GM18868 (cell line): ENCODE results near the gene ITK.
A peak's percentile ranks its signal among the peaks of the same experiment; 100 is the strongest.

Experiments used
- ATAC-seq: cut with Tn5 transposase; IDR thresholded peaks from one replicate; pipeline ENCODE4 v1.9.1; 2021; ENCODE audit warnings: mild to moderate bottlenecking, moderate library complexity; ENCODE audit not compliant: unreplicated experiment

The ITK gene

DNA sequence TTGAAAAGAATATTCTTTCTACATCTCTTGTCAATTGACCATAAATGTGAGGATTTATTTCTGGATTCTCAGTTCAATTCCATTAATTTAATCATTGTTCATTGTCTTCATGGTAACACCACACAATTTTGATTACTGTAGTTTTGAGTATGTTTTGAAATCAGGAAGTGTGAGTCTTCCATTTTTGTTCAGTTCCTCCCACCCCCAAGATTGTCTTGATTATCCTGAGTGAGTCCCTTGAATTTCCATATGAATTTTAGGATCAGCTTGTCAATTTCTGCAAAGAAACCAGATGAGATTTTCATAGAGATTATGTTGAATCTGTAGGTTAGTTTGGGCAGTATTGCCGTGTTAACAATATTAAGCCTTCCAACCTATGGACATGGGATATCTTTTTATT is 94.8 kb downstream of the ITK start:
- ATAC-seq: no peak

DNA sequence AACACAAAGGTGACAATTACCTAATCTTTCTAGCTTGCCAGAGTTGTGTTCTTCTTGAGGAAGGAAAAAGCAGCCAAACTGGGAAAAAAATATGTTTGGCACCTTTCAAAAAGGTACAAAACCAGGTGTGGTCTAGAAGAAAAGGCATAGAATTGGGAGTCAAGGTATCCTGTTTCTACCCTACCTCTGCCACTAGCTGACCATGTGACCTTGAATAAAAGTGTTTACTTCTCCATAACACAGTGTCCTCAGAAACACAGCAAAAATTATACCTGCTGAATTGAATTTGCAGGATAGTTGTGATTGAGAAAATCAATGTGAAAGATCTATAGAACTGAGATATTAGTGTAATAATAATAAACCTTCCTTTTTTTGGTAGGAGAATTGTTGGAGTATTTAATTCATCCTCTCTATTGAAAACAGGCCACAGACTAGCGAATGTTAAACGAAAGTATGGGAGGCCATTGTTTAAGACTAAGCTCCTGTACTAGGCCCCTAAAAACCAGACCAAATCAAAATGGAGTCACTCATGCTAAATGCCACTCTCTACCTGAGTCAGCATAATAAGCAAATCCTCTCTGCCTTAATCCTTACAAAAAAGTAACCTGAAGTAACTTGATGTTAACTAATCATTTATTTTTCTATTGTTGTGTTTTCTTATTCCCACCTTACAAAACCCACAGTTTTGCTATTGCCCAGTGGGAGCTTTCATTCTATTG is 97.8 kb downstream of the ITK start:
- no peak for ATAC-seq

DNA sequence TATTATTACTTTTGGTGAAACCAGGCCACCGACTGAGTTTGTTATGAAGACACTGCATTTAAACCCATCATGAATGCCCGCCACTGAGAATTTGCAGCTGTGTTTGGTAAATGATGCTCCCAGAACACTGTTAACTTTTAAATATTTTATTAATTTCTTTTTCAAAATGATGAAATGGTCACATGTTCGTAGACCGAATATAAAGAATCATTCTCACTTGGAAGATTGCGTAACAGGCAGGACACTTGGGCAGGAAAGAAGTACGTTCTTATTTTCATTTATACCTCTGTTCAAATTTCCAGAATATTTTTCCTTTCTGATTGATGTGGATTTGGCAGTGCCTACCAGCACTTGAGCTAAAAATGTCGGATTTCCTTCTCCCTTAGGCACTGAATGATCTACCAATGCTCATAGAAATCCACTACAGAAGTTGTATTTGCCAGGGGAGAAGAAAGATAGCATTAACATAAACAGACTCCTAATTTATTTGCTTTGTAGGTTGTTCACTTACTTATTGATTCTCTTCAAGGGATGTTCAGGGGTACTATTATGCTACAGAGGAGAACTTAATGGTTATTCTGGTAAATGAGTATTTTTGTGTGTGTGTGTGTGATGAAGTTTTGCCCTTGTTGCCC is 99.1 kb downstream of the ITK start:
- no peak for ATAC-seq

- no peak for ATAC-seq
These were observed 100.3 kb downstream of the ITK start for GRCh38 chr5:157280927-157281326.

DNA sequence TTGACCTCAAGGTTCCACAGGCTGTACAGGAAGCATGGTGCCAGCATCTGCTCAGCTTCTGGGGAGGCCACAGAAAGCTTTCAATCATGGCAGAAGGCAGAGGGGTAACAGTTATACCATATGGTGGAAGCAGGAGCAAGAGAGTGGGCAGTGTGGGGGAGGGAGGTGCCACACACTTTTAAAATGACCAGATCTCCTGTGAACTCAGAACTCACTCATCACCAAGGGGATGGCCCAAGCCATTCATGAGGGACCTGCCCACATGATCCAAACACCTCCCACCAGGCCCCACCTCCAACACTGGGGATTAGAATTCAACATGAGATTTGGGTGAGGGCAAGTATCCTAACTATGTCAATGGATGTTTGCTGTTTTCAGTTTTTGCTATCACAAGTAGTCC is 101.5 kb downstream of the ITK start:
- no peak for ATAC-seq

DNA sequence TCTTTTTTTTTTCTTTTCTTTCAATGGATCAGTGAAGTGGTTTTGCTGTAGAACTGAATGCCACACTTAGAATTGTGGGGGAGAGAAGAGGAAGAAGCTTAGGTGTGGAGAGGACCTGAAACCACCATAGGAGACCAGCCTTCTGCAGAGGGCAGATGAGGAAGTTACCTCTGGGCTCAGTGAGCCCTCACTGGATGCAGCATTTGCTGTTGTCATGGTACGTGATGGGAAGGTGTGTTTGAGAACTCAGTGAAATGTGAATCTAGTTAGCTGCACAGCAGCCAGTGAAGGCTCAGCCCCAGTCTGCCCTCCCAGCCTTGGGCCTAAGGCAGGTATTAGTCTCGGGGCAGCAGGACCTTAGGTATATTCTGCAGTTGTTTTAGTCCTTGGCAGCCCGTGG is 102.8 kb downstream of the ITK start:
- peak; percentile 100 for ATAC-seq

- no peak for ATAC-seq
These were observed 104.0 kb downstream of the ITK start for GRCh38 chr5:157284458-157285212.

DNA sequence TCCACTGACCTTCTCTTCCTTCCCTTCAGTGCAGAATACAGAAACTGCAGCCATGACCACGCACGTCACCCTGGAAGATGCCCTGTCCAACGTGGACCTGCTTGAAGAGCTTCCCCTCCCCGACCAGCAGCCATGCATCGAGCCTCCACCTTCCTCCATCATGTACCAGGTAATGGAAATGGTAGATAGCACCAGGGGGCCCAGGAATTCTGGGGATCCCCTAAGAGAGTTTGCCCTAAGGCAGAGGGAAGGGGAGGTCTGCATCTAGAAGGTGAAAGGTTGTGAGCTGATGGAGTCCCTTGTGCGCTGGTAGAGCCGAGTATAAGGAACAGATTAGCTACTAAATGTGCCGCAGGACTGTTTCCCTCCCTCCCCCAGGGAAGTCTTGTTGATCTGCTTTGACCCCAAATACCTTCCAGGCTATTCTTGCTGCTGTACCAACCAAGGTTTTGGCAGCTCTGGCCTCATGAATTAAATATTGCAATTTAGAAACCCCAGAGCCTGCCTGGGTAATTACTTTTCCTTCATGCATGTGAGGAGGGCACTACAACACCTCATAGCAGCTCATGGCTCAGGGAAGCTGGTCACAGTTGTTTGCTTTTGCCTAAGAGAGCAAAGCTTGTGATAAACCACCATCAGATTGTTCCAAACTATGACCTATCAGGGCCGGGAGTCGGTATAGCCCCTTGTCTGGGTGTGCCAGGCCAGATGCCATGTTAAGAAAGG is 104.8 kb downstream of the ITK start:
- no peak for ATAC-seq

DNA sequence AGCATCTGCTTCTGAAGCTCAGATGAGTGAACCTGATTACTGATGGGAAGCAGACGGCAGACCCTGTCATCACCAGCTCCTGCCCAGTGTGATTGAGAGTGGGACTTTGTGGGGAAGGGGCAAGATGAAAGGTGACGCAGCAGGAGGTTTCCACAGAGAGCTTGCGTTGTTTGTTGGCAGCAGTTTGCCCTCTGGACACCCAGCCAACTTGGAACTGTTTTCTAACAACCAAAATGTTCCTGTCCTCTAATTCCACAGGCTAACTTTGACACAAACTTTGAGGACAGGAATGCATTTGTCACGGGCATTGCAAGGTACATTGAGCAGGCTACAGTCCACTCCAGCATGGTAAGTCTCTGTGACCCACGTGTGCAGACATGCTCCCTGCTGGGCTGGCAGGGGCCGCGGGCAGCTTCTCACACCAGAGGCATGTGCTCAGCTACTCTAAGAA is 106.1 kb downstream of the ITK start:
- no peak for ATAC-seq

- no peak for ATAC-seq
These were observed 107.9 kb downstream of the ITK start for GRCh38 chr5:157288405-157289163.

GRCh38 chr5:157289164-157289819 is 108.7 kb downstream of the ITK start:
- ATAC-seq: no peak

DNA sequence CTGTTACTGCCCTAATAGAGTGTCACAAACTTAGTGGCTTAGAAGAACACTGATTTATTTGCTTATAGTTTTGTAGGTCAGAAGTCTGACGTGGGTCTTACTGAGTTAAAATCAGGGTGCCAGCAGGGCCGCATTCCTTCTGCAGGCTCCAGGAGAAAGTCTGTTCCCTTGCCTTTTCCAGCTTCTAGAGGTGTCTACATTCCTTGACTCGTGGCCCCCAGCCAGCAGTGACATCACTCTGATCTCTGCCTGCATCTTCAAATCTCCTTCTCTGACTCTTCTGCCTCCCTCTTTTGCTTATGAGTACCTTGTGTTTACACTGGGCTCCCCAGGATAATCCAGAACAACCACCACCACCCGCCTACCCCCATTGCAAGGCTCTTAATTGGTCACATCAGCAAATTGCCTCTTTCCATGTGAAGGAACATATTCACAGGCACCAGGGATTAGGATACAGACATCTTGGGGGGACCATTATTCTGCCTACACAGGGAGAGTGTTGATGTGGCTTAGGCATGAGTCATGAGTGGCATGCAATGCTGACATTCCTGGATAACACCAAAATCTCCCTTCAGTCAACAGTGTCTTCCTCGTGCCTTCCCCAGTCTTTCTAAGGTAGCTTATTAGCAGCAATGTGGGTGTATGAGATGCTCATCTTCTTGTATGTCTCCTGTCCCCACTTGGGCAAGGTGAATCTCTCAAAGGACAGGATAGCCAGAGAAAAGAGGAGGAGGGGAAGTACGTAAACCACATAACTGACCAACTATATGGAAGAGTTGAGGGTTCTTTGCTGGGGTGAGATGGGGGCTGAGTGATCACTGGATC is 109.7 kb downstream of the ITK start:
- ATAC-seq: no peak

- peak; percentile 91 for ATAC-seq
These were observed 110.5 kb downstream of the ITK start for GRCh38 chr5:157290981-157291711.

DNA sequence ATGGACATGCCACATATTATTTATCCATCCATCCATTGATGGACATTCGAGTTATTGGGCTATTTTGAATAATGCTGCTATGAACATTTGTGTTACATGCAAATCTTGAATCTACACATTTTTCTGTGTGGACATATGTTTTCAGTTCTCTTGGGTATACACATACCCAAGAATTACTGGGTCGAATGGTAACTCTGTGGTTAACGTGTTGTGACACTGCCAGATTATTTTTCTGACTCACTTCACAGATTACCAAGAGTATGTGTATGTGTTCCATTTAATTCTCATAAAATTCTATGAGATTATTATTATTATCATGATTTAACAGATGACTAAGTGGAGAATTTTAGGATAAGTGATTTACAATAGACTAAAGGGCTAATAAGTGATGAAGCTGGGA is 112.0 kb downstream of the ITK start:
- no peak for ATAC-seq

DNA sequence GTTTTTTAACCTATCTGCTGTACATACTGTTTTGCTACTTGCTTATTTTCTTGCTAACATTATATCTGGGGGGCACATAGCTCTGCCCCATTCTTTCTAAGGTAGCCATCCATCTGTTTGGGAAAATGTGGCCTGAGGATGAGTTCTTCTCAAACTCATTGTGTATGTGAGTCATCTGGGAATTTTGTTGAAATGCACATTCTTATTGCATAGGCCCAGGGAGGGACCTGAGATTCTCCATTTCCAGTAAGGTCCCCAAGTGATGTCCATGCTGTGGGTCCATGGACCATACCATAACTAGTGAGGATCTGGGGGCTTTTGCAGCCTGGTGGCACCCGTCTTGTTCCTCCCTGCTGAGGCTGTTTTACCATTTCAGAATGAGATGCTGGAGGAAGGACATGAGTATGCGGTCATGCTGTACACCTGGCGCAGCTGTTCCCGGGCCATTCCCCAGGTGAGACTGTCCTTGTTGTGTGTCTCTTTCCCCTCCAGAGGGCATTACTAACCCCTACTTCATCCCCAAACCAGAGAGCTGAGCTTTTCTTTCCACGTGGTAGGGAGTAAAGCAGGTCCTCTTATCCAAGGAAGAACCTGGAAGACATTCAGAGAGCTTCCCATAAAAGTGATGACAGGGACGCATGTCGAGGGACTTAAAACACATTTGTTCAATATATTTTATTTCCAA is 113.9 kb downstream of the ITK start:
- no peak for ATAC-seq

GRCh38 chr5:157295247-157295646 is 114.6 kb downstream of the ITK start:
- ATAC-seq: no peak

DNA sequence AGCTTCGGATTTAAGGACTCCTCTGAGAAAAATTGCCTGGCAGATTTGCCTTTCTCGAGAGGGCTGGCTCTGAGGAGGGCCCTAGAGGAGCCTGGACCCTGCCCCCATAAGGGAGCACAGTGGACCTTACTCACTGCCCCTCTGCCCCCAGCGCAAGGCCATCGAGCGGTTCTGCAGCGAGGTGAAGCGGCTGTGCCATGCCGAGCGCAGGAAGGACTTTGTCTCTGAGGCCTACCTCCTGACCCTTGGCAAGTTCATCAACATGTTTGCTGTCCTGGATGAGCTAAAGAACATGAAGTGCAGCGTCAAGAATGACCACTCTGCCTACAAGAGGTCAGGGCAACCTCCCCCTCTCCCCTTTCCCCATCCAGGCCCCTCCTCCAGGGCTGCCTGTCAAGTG is 119.9 kb downstream of the ITK start:
- no peak for ATAC-seq

DNA sequence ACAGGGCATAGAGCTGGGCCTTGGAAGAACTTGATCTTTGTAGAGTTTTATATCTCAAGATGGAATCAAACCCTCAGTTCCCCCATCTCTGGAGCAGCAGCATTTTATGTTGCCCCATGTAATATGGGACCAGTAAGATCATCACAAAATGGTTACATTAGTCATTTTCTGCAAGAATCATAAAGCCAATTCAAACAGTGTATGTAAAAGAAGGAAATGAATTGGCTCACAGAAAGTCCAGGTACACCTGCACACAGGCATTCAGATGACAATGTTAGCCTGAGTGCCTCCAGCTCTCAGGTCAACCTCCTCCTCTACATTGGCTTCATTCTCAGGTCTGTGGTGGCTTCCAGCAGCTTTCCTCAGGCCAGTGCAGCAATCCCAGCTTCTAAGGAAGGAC is 120.4 kb downstream of the ITK start:
- no peak for ATAC-seq
